HG02588 (cell line): ENCODE results near the gene NUDT4.

Experiments used
- ATAC-seq: cut with Tn5 transposase; IDR thresholded peaks from one replicate; pipeline ENCODE4 v1.9.1; 2021; ENCODE audit warnings: mild to moderate bottlenecking, moderate library complexity; ENCODE audit not compliant: unreplicated experiment

The NUDT4 gene

GRCh38 chr12:93377252-93378195 lies at the start of gene NUDT4:
TSS of gene NUDT4 (plus strand) at chr12:93377925. CDS start at chr12:93378323, 398 bp downstream.
- ATAC-seq, result peak; percentile 73

- no peak for ATAC-seq
Observed at GRCh38 chr12:93333054-93333453, 44.7 kb upstream of the NUDT4 start.

- ATAC-seq, result no peak
Observed at GRCh38 chr12:93333828-93334227, 43.9 kb upstream of the NUDT4 start.

- no peak for ATAC-seq
Observed at GRCh38 chr12:93335603-93336162, 42.0 kb upstream of the NUDT4 start.

GRCh38 chr12:93336291-93336741 lies 41.4 kb upstream of the NUDT4 start:
- ATAC-seq, result no peak

- no peak for ATAC-seq
Observed at GRCh38 chr12:93338598-93338997, 39.1 kb upstream of the NUDT4 start.

- ATAC-seq, result no peak
Observed at GRCh38 chr12:93339695-93340094, 38.0 kb upstream of the NUDT4 start.

GRCh38 chr12:93341409-93342049 lies 36.2 kb upstream of the NUDT4 start:
- no peak for ATAC-seq

GRCh38 chr12:93347054-93347785 lies 30.5 kb upstream of the NUDT4 start:
- no peak for ATAC-seq

GRCh38 chr12:93348575-93349435 lies 28.9 kb upstream of the NUDT4 start:
- no peak for ATAC-seq

- no peak for ATAC-seq
Observed at GRCh38 chr12:93351726-93352125, 26.0 kb upstream of the NUDT4 start.

GRCh38 chr12:93352321-93352720 lies 25.4 kb upstream of the NUDT4 start:
- ATAC-seq, result no peak

GRCh38 chr12:93356214-93356613 lies 21.5 kb upstream of the NUDT4 start:
- no peak for ATAC-seq

- peak; percentile 74 for ATAC-seq
Observed at GRCh38 chr12:93358058-93358457, 19.7 kb upstream of the NUDT4 start.

GRCh38 chr12:93358821-93359220 lies 18.9 kb upstream of the NUDT4 start:
- no peak for ATAC-seq

GRCh38 chr12:93360688-93361087 lies 17.0 kb upstream of the NUDT4 start:
- ATAC-seq, result no peak

GRCh38 chr12:93361151-93361919 lies 16.4 kb upstream of the NUDT4 start:
- ATAC-seq, result no peak

- no peak for ATAC-seq
Observed at GRCh38 chr12:93363841-93364297, 13.9 kb upstream of the NUDT4 start.
